GM10266 (cell line): ENCODE results near the gene SMG7.

ENCODE experiments used
- DNase-seq: peaks from one replicate; pipeline ENCODE4 v3.0.0; 2012; ENCODE audit errors: extremely low spot score
- TF ChIP-seq, protein P1 (sequence below): IDR thresholded peaks from 2 replicates; pipeline ENCODE4 v1.5.1; 2012; ENCODE audit warnings: mild to moderate bottlenecking, low read depth; ENCODE audit not compliant: control insufficient read depth, insufficient read depth; ENCODE audit errors: missing control alignments

SMG7 gene

DNA sequence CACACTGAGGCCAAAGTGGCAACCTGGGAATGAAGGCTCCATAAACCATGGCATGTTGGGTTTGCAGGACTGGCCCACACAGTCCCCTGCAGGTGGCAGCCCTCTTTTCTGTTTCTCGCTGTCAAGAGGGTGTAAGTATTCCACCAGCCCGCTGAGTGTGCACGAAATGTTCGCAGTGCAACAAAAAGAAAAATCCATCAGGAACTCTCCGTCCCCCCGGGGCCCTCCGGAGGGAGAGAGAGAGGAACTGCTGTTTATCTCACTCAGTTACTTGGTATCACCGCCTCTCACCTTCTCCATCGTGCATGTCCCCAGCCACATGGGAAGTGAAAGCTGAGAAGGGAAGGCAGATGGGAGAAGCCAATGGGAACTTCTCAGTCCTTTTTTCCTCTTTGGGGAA is 79.6 kb downstream of the SMG7 start:
- DNase-seq: no peak
- TF ChIP-seq, protein P1, sequence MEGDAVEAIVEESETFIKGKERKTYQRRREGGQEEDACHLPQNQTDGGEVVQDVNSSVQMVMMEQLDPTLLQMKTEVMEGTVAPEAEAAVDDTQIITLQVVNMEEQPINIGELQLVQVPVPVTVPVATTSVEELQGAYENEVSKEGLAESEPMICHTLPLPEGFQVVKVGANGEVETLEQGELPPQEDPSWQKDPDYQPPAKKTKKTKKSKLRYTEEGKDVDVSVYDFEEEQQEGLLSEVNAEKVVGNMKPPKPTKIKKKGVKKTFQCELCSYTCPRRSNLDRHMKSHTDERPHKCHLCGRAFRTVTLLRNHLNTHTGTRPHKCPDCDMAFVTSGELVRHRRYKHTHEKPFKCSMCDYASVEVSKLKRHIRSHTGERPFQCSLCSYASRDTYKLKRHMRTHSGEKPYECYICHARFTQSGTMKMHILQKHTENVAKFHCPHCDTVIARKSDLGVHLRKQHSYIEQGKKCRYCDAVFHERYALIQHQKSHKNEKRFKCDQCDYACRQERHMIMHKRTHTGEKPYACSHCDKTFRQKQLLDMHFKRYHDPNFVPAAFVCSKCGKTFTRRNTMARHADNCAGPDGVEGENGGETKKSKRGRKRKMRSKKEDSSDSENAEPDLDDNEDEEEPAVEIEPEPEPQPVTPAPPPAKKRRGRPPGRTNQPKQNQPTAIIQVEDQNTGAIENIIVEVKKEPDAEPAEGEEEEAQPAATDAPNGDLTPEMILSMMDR: no peak

DNA sequence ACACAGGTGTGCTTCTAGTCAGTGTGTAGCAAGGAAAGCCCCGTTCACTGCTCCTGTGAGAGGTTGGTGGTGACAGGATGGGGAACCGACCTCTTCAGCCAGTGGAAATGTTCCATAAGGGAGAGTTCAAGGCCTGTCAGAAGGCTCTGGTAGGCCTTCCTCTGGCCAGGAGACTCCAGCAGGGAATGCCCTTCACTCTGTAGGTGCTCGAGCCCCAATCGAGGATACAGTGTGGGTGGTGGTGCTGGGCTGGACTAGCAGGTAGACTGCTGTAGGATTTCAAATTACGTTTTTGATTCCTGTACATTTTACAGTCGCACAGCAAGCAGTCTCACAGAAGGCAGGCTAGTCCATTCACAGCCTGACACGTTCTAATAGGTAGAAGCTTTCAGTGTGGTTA is 80.1 kb downstream of the SMG7 start:
- TF ChIP-seq, protein P1: no peak

DNA sequence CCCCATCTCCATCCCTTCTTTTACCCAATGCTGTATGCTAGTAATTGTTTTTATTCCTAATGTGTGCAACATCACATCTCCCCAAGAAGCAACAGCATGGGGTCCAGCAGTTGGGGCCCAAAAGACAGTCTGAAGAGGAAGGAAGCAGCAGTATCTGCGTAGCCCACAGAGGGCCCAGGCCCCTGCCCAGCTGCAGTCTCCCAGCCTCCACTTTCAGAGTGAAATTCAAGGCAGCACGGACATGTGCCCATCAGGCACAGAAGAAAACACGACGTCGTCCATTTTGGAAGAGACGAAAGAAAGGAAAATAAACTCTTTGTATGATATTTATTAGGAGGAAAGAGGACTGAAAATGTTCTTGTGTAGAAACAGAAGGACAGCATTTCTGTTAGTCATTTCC is 80.6 kb downstream of the SMG7 start:
- TF ChIP-seq, protein P1: no peak
- no peak for DNase-seq

More for the DNA sequence above, 80.1 kb downstream of the SMG7 start:
- no peak for DNase-seq

DNA sequence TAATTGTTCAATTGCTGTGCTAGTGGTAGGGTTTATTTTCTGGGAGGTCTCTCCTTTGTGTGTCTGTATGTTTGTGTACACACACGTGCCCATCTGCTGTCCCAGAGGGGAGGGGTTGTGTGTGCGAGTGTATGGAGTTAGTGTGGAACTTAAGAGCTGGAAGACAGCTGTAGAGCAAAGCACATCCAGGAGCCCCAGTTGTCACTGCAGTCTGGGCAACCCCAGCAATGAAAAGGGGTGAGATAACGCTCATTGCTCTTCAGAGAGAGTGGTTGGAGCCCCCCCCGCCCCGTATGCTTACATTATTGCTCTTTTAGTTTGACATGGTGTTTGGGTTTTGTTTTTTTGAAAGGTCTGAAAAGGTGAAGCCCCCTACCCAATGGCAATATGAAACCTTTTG is 81.0 kb downstream of the SMG7 start:
- no peak for DNase-seq
- TF ChIP-seq, protein P1: no peak

DNA sequence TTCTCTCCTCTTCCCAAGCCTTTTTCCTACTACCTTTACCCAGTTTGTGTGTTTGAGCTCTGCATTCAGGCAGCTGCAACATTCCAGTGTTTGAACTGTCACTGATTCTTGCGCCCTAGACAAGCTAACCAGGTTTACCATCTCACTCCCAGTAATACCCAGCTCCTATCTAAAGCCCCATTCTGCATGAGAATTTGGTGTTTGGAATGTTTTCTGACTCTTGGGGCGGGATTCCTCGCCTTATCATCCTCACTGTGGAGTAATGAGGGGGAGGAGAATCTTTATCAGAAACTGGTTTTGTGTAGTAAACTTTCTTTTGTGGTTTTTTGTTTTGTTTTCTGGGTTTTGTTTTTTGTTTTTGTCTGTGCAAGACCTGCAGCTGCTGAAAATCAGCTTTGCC is 81.5 kb downstream of the SMG7 start:
- no peak for DNase-seq
- TF ChIP-seq, protein P1: no peak

DNA sequence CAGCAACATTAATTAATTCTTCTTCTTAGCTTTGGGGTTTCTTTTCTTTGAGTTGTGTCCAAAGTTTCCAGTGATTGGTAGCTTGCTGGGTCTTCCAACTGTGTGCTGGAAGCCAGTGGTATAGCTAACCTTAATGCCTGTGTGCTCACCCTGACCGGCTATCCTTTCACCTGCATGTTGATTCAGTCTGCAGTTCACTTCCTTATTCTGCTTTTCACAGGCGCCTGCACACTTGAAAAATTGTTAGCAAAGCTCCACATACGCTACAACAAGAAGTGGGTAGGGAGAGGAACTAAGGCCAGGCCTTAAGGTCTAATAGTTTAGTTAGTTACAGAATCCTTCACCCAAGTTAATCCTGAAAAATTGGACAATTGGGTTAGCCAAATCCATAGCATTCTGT is 82.3 kb downstream of the SMG7 start:
- DNase-seq: no peak
- TF ChIP-seq, protein P1: no peak

DNA sequence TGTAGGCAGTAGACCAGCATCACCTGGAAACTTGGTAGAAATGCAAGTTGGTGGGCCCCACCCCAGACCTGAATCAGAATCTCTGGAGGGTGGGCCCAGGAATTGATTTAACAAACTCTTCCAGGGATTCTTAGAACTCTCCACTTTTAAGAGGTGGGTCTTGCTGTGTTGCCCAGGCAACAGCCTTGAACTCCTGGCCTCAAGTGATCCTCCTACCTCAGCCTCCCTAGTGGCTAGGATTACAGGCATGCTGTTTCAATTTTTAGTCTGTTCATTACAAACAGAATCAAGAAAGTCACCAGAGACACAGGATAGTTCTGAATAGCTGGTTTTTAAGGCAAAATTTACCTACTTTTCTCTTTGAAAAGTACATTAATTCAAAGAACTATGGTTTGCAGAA is 86.8 kb downstream of the SMG7 start:
- DNase-seq: no peak
- TF ChIP-seq, protein P1: no peak
